Mesodermal cell (in vitro differentiated cells): ENCODE results near the gene EPHX1.
"Not testable (repeated sequence)": the region's sequence is repeated elsewhere in the genome, so short reads cannot be mapped to it uniquely, and the experiment has no call there.

Experiments
- H3K27ac ChIP-seq: 2 replicates; pipeline ENCODE4 v1.7.0; 2013; ENCODE audit warnings: mild to moderate bottlenecking, low read depth, low read length, moderate library complexity; ENCODE audit not compliant: severe bottlenecking
- H3K36me3 ChIP-seq: 2 replicates; pipeline ENCODE4 v1.7.1; 2013; ENCODE audit warnings: mild to moderate bottlenecking, low read length, moderate library complexity; ENCODE audit not compliant: control insufficient read depth, insufficient read depth
- H3K4me1 ChIP-seq: one replicate; pipeline ENCODE4 v1.7.1; 2013; ENCODE audit warnings: mild to moderate bottlenecking, low read length; ENCODE audit not compliant: insufficient read depth, control insufficient read depth, poor library complexity, severe bottlenecking
- H3K4me3 ChIP-seq: 2 replicates; pipeline ENCODE4 v1.7.0; 2013; ENCODE audit warnings: low read length, control low read depth, mild to moderate bottlenecking; ENCODE audit not compliant: insufficient read depth, poor library complexity, severe bottlenecking; ENCODE audit errors: extremely low read depth
- H3K9me3 ChIP-seq: 2 replicates; pipeline ENCODE4 v1.7.1; 2013; ENCODE audit warnings: mild to moderate bottlenecking, low read length, moderate library complexity; ENCODE audit not compliant: control insufficient read depth
- WGBS, 2 experiments: methylation state at CpG; one replicate each; pipeline ENCODE4 v1.1.5; 2013; ENCODE audit warnings: missing lambda C conversion rate in 2 of 2; ENCODE audit not compliant: insufficient coverage in 2 of 2; 5-methylcytosine and 5-hydroxymethylcytosine counted together

Gene EPHX1

GRCh38 chr1:225777583-225778336 is 32.2 kb upstream of the EPHX1 start, which contains the start of gene SRP9:
SRP9 (plus strand) TSS chr1:225777826; CDS start chr1:225777941, 115 bp downstream.
- WGBS, 2 experiments: 0% methylated on average over 19 to 29 of the region's 46 CpGs
- Histone ChIP-seq H3K4me3 (peak within 1 kb of the TSS; percentile 86), H3K4me1 (peaks cover 12% of the 10 kb centered on the region), H3K27ac (peak within 1 kb of the TSS; percentile 98), H3K36me3 (peaks cover 36% of the 10 kb centered on the region), H3K9me3 (no peaks in the 10 kb centered on the region)

GRCh38 chr1:225778337-225778669 is 31.6 kb upstream of the EPHX1 start:
- Histone ChIP-seq H3K27ac (peak overlapping the region; percentile 98), H3K9me3 (no peaks in the 10 kb centered on the region), H3K4me3 (peak overlapping the region; percentile 86), H3K36me3 (peaks cover 41% of the 10 kb centered on the region), H3K4me1 (peaks cover 8% of the 10 kb centered on the region)
- WGBS, 2 experiments: no CpG with 5 or more reads among the region's 3 CpGs

GRCh38 chr1:225779165-225779564 is 30.8 kb upstream of the EPHX1 start:
- not testable (repeated sequence) for H3K27ac ChIP-seq, H3K9me3 ChIP-seq, H3K4me1 ChIP-seq
- Histone ChIP-seq H3K36me3 (peaks cover 50% of the 10 kb centered on the region), H3K4me3 (peak overlapping the region; percentile 86)
- 56 to 58% methylated on average over 7 to 9 of the region's 13 CpGs for WGBS, 2 experiments

GRCh38 chr1:225780134-225780533 is 29.8 kb upstream of the EPHX1 start:
- Histone ChIP-seq H3K27ac (no peak overlapping the region), H3K4me1 (peaks cover 5% of the 10 kb centered on the region), H3K36me3 (peaks cover 58% of the 10 kb centered on the region), H3K4me3 (no peak overlapping the region), H3K9me3 (no peaks in the 10 kb centered on the region)
- WGBS, 2 experiments: 83 to 100% methylated on average over 1 of the region's 5 CpGs

GRCh38 chr1:225780630-225781029 is 29.3 kb upstream of the EPHX1 start:
- Histone ChIP-seq H3K4me3 (no peak overlapping the region), H3K4me1 (peaks cover 5% of the 10 kb centered on the region), H3K27ac (no peak overlapping the region), H3K36me3 (peaks cover 63% of the 10 kb centered on the region), H3K9me3 (no peaks in the 10 kb centered on the region)
- WGBS, 2 experiments: no CpG with 5 or more reads among the region's 1 CpG

- peaks cover 92% of the 10 kb centered on the region for H3K36me3 ChIP-seq
Observed at GRCh38 chr1:225789142-225789541, 20.8 kb upstream of the EPHX1 start.

GRCh38 chr1:225794954-225795353 is 15.0 kb upstream of the EPHX1 start:
- Histone ChIP-seq H3K27ac (no peak overlapping the region), H3K9me3 (peaks cover 24% of the 10 kb centered on the region), H3K4me3 (no peak overlapping the region), H3K4me1 (no peaks in the 10 kb centered on the region), H3K36me3 (peaks cover 70% of the 10 kb centered on the region)
- 90 to 100% methylated on average over 1 to 2 of the region's 4 CpGs for WGBS, 2 experiments

More at GRCh38 chr1:225789142-225789541, 20.8 kb upstream of the EPHX1 start:
- H3K27ac ChIP-seq, H3K4me3 ChIP-seq, H3K4me1 ChIP-seq: not testable (repeated sequence)
- peaks cover 15% of the 10 kb centered on the region for H3K9me3 ChIP-seq
- no CpG with 5 or more reads among the region's 3 CpGs for WGBS, 2 experiments

GRCh38 chr1:225796097-225796496 is 13.8 kb upstream of the EPHX1 start:
- H3K9me3 ChIP-seq: peaks cover 16% of the 10 kb centered on the region
- not testable (repeated sequence) for H3K4me3 ChIP-seq, H3K27ac ChIP-seq, H3K4me1 ChIP-seq
- peaks cover 66% of the 10 kb centered on the region for H3K36me3 ChIP-seq
- 98 to 100% methylated on average over 3 to 8 of the region's 18 CpGs for WGBS, 2 experiments

GRCh38 chr1:225801146-225801545 is 8.8 kb upstream of the EPHX1 start:
- not testable (repeated sequence) for H3K4me1 ChIP-seq, H3K27ac ChIP-seq, H3K9me3 ChIP-seq, H3K4me3 ChIP-seq
- peaks cover 24% of the 10 kb centered on the region for H3K36me3 ChIP-seq
- 92 to 97% methylated on average over 3 to 5 of the region's 7 CpGs for WGBS, 2 experiments

GRCh38 chr1:225806249-225806648 is 3.7 kb upstream of the EPHX1 start:
- Histone ChIP-seq H3K27ac (no peak overlapping the region), H3K9me3 (no peaks in the 10 kb centered on the region), H3K4me1 (peaks cover 2% of the 10 kb centered on the region), H3K36me3 (peaks cover 3% of the 10 kb centered on the region), H3K4me3 (no peak overlapping the region)
- no CpG with 5 or more reads among the region's 1 CpG for WGBS, 2 experiments

- 100% methylated on average over 1 of the region's 3 CpGs for WGBS, 2 experiments
- H3K36me3 ChIP-seq, H3K4me3 ChIP-seq, H3K9me3 ChIP-seq, H3K4me1 ChIP-seq, H3K27ac ChIP-seq: not testable (repeated sequence)
Observed at GRCh38 chr1:225806736-225807135, 3.2 kb upstream of the EPHX1 start.
